Right lobe of liver (tissue), 6 donors: ENCODE results near the gene DAPK1. TPM values are rescaled to one million over a fixed set of nuclear protein-coding genes. Genes with fewer than 3 reads are reported as not detected.

Source experiments
- ATAC-seq, 4 donors: fragments of 200-7000 bp; cut with Tn5 transposase; one replicate each; pipeline ENCODE4 v1.9.1; 2020; ENCODE audit warnings: mild to moderate bottlenecking in 4 of 4, moderate library complexity in 4 of 4
- DNase-seq, 3 donors: peaks; one replicate each; pipeline ENCODE4 v3.0.0-alpha.2; 2020
- H3K27ac ChIP-seq, 3 donors: fragments of 200-600 bp; one replicate each; pipeline ENCODE4 v1.8.0; 2022
- H3K27me3 ChIP-seq, 2 donors: fragments of 200-600 bp; one replicate each; pipeline ENCODE4 v1.8.0; 2022
- H3K36me3 ChIP-seq, 4 donors: fragments of 200-600 bp; sonication (generic) in 1 of 4; one replicate each; pipeline versions ENCODE4 v1.5.1 to v1.8.0; 2017 to 2022; ENCODE audit warnings: control low read depth in 1 of 4
- H3K4me1 ChIP-seq, 4 donors: fragments of 200-600 bp; sonication (generic) in 1 of 4; one replicate each; pipeline versions ENCODE4 v1.5.1 to v1.8.0; 2017 to 2022; ENCODE audit warnings: control low read depth in 1 of 4
- H3K4me3 ChIP-seq, 3 donors: fragments of 200-600 bp; one replicate each; pipeline ENCODE4 v1.8.0; 2022
- H3K9me3 ChIP-seq, 4 donors: fragments of 200-600 bp; sonication (generic) in 1 of 4; one replicate each; pipeline versions ENCODE4 v1.5.1 to v1.8.0; 2017 to 2022; ENCODE audit warnings: control low read depth in 1 of 4
- CTCF ChIP-seq, 4 donors: fragments of 200-600 bp in 3 of 4; fragments of 450-650 bp in 1 of 4; IDR thresholded peaks; one replicate each; pipeline versions ENCODE4 v1.5.1 to v1.8.0; 2016 to 2022; ENCODE audit warnings: antibody characterized with exemption in 4 of 4, mild to moderate bottlenecking in 2 of 4
- POLR2A ChIP-seq: fragments of 450-650 bp; IDR thresholded peaks from one replicate; pipeline ENCODE4 v1.6.1; 2017; ENCODE audit warnings: antibody characterized with exemption, mild to moderate bottlenecking
- WGBS: methylation state at CpG from one replicate; pipeline ENCODE4 v1.1.6; 2018; ENCODE audit warnings: low coverage, low lambda C conversion rate; ENCODE audit not compliant: insufficient coverage; ENCODE audit errors: missing lambda C conversion rate; 5-methylcytosine and 5-hydroxymethylcytosine counted together
- intact Hi-C, 2 donors: fragments of 100-400 bp; cut with DNase I; formaldehyde crosslinking; loops; one replicate each; pipeline versions ENCODE4 v1.11.2 to v1.14.1; 2022
- total RNA-seq, 6 experiments: library from RNA; depleted of rRNA in 2 of 6; stranded (reverse); fragments of >200 nt in 2 of 6; fragmentation: NEBNext Ultra II Directional in 3 of 6; extraction: Animal tissue kit (Norgen Biotek cat#: 25700) in 3 of 6; gene quantifications; one replicate each; pipeline versions ENCODE4 v1.1.0 to v1.2.4, GENCODE V29; 2016 to 2023
- donor health status: DM: no; HTN: yes; CAD: no.
- donor health status: DM: no; HTN: no; CAD: no.
- donor health status: DM: no; HTN: no; CAD: no.
- donor health status: DM: no; HTN: yes; CAD: no.
- donor health status: DM: no; HTN: yes; CAD: no.

The DAPK1 gene
- total RNA-seq, 6 experiments from 2014 or later = 17.4 to 55.0 (median 33.9) TPM

- Histone ChIP-seq H3K4me1 (peaks cover 0 to 20% (median 7%) of the 10 kb centered on the region in 4 donors), H3K9me3 (no peaks in the 10 kb centered on the region), H3K27ac (no peak overlapping the region), H3K4me3 (no peak overlapping the region), H3K27me3 (no peaks in the 10 kb centered on the region), H3K36me3 (peaks cover 0 to 6% (median 3%) of the 10 kb centered on the region in 4 donors)
- ATAC-seq (no peak), DNase-seq (no peak)
- TF ChIP-seq CTCF (IDR thresholded peaks at IDR 0.05) = no peak
- no peak for TF ChIP-seq POLR2A
- WGBS = 95% methylated on average over 3 of the region's 3 CpGs
- intact Hi-C loops = no loop called here
These were observed 109.3 kb downstream of the DAPK1 start for GRCh38 chr9:87606841-87607521.

GRCh38 chr9:87607859-87608258 lies 110.2 kb downstream of the DAPK1 start:
- TF ChIP-seq POLR2A (no peak), CTCF (IDR thresholded peaks at IDR 0.05) (no peak)
- H3K4me3 ChIP-seq = no peak overlapping the region
- no peaks in the 10 kb centered on the region for H3K27me3 ChIP-seq
- no peak for DNase-seq
- WGBS = 59% methylated on average over 3 of the region's 3 CpGs
- H3K4me1 ChIP-seq = peaks cover 0 to 29% (median 11%) of the 10 kb centered on the region in 4 donors
- H3K27ac ChIP-seq = no peak overlapping the region
- intact Hi-C loops = no loop called here
- peak in 3 of 4 donors; percentile 8 to 24 (median 15) for ATAC-seq
- H3K9me3 ChIP-seq = no peaks in the 10 kb centered on the region
- peaks cover 0 to 6% (median 3%) of the 10 kb centered on the region in 4 donors for H3K36me3 ChIP-seq

GRCh38 chr9:87609002-87609401 lies 111.3 kb downstream of the DAPK1 start:
- intact Hi-C loops = no loop called here
- no peaks in the 10 kb centered on the region for H3K27me3 ChIP-seq
- H3K4me1 ChIP-seq = peaks cover 0 to 33% (median 13%) of the 10 kb centered on the region in 4 donors
- ATAC-seq = no peak
- no peak overlapping the region for H3K4me3 ChIP-seq
- DNase-seq = no peak
- no peak overlapping the region for H3K27ac ChIP-seq
- WGBS = 87% methylated on average over 10 of the region's 11 CpGs
- no peaks in the 10 kb centered on the region for H3K9me3 ChIP-seq
- peaks cover 0 to 6% (median 3%) of the 10 kb centered on the region in 4 donors for H3K36me3 ChIP-seq
- TF ChIP-seq CTCF (IDR thresholded peaks at IDR 0.05) = no peak
- TF ChIP-seq POLR2A = no peak

GRCh38 chr9:87609486-87609885 lies 111.8 kb downstream of the DAPK1 start:
- Histone ChIP-seq H3K27me3 (no peaks in the 10 kb centered on the region), H3K27ac (peak overlapping the region in 1 of 3 donors; percentile 89), H3K9me3 (no peaks in the 10 kb centered on the region), H3K4me1 (peaks cover 0 to 38% (median 15%) of the 10 kb centered on the region in 4 donors), H3K36me3 (peaks cover 0 to 6% (median 3%) of the 10 kb centered on the region in 4 donors), H3K4me3 (no peak overlapping the region)
- intact Hi-C loops = no loop called here
- no peak for DNase-seq
- no peak for ATAC-seq
- 80% methylated on average over 5 of the region's 5 CpGs for WGBS
- no peak for TF ChIP-seq CTCF (IDR thresholded peaks at IDR 0.05)
- no peak for TF ChIP-seq POLR2A
